Gastrocnemius medialis (tissue), 4 donors: ENCODE data around the gene TGFBRAP1. TPM values are rescaled to one million over a fixed set of nuclear protein-coding genes. Genes with fewer than 3 reads are reported as not detected.

Experiments
- ATAC-seq, 2 donors: fragments of 150-250 bp; one replicate each; pipeline ENCODE4 v1.9.1; 2016
- DNase-seq, 2 donors: peaks; one replicate each; pipeline ENCODE4 v3.0.0-alpha.2; 2019
- H3K27ac ChIP-seq, 4 donors: fragments of 200-600 bp; sonication (generic); 1 replicate in 1 of 4; 2 replicates in 3 of 4; pipeline ENCODE4 v1.5.1; 2016 to 2018; ENCODE audit warnings: mild to moderate bottlenecking in 2 of 4, moderate library complexity in 1 of 4
- H3K27me3 ChIP-seq, 3 donors: fragments of 200-600 bp; sonication (generic) in 2 of 3; 1 replicate in 1 of 3; 2 replicates in 2 of 3; pipeline versions ENCODE4 v1.5.1 to v1.6.0; 2016 to 2019; ENCODE audit warnings: mild to moderate bottlenecking in 1 of 3, moderate library complexity in 1 of 3
- H3K36me3 ChIP-seq, 2 donors: fragments of 200-600 bp; sonication (generic) in 1 of 2; one replicate each; pipeline ENCODE4 v1.5.1; 2017 to 2018
- H3K4me1 ChIP-seq, 2 donors: fragments of 200-600 bp; sonication (generic) in 1 of 2; one replicate each; pipeline ENCODE4 v1.5.1; 2016 to 2017; ENCODE audit warnings: mild to moderate bottlenecking in 2 of 2
- H3K4me3 ChIP-seq, 4 donors: fragments of 200-600 bp; sonication (generic) in 3 of 4; 1 replicate in 1 of 4; 2 replicates in 3 of 4; pipeline ENCODE4 v1.5.1; 2016 to 2019; ENCODE audit warnings: mild to moderate bottlenecking in 2 of 4
- H3K9me3 ChIP-seq, 3 donors: fragments of 200-600 bp; sonication (generic) in 2 of 3; 1 replicate in 1 of 3; 2 replicates in 2 of 3; pipeline ENCODE4 v1.5.1; 2016 to 2019
- CTCF ChIP-seq, 5 experiments: fragments of 450-650 bp in 3 of 5; fragments of 200-600 bp in 2 of 5; sonication (generic) in 2 of 5; IDR thresholded peaks in 4 of 5; conservative IDR thresholded peaks in 1 of 5; 1 replicate in 4 of 5; 2 replicates in 1 of 5; pipeline ENCODE4 v1.5.1; 2016 to 2019; ENCODE audit warnings: antibody characterized with exemption in 5 of 5, mild to moderate bottlenecking in 3 of 5, moderate library complexity in 3 of 5
- POLR2A ChIP-seq, 2 donors: fragments of 450-650 bp; IDR thresholded peaks; one replicate each; pipeline ENCODE4 v1.6.1; 2017; ENCODE audit warnings: antibody characterized with exemption in 2 of 2, mild to moderate bottlenecking in 2 of 2, moderate library complexity in 2 of 2
- in situ Hi-C, 4 donors: fragments of 200-750 bp; cut with MboI; loops; one replicate each; pipeline versions ENCODE4 v1.15.0 to v1.8.0; 2017; ENCODE audit warnings: low sequenced_read_pairs in 4 of 4
- intact Hi-C: fragments of 100-400 bp; cut with DNase I; formaldehyde crosslinking; loops from one replicate; pipeline ENCODE4 v1.15.1; 2023; ENCODE audit warnings: low total_unique reads
- total RNA-seq, 4 donors: library from RNA; depleted of rRNA; stranded (reverse); fragments of >200 nt; gene quantifications; one replicate each; pipeline versions ENCODE4 v1.1.0 to v1.2.3, GENCODE V29; 2016

TGFBRAP1 gene
- total RNA-seq, 4 donors from 2014 or later, result 19.7 to 28.9 (median 20.3) TPM

GRCh38 chr2:105368759-105369408, 39.3 kb upstream of the TGFBRAP1 start:
- Histone ChIP-seq H3K4me1 (peaks cover 26 to 32% of the 10 kb centered on the region in 2 donors), H3K27ac (no peak overlapping the region), H3K36me3 (peaks cover 0 to 20% of the 10 kb centered on the region in 2 donors), H3K9me3 (no peaks in the 10 kb centered on the region), H3K27me3 (no peaks in the 10 kb centered on the region), H3K4me3 (no peak overlapping the region)
- ATAC-seq, result no peak
- in situ Hi-C loops (loop anchor here in 1 of 4 donors (5.0 kb wide), 1 partner anchor 148 kb away; no protein-coding TSS in a partner anchor), intact Hi-C loops (loop anchor here (1.0 kb wide), 1 partner anchor 152 kb away; no protein-coding TSS in a partner anchor)
- DNase-seq, result no peak
- no peak for TF ChIP-seq CTCF (IDR thresholded peaks at IDR 0.05 in 4 of 5, conservative IDR thresholded peaks at IDR 0.05 in 1 of 5)

- no peaks in the 10 kb centered on the region for H3K27me3 ChIP-seq
- no peak for DNase-seq
- peaks cover 0 to 40% of the 10 kb centered on the region in 2 donors for H3K36me3 ChIP-seq
- intact Hi-C loops, result no loop called here
- no peak overlapping the region for H3K4me3 ChIP-seq
- H3K4me1 ChIP-seq, result peaks cover 7 to 15% of the 10 kb centered on the region in 2 donors
- ATAC-seq, result no peak
- H3K9me3 ChIP-seq, result no peaks in the 10 kb centered on the region
- TF ChIP-seq POLR2A (IDR thresholded peaks at IDR 0.05), result no peak
- no peak for TF ChIP-seq CTCF (IDR thresholded peaks at IDR 0.05 in 4 of 5, conservative IDR thresholded peaks at IDR 0.05 in 1 of 5)
- H3K27ac ChIP-seq, result no peak overlapping the region
- in situ Hi-C loops, result loop anchor here in 1 of 4 donors (5.0 kb wide), 1 partner anchor 152 kb away; no protein-coding TSS in a partner anchor
Measured at GRCh38 chr2:105365206-105365605, 35.7 kb upstream of the TGFBRAP1 start.

DNA sequence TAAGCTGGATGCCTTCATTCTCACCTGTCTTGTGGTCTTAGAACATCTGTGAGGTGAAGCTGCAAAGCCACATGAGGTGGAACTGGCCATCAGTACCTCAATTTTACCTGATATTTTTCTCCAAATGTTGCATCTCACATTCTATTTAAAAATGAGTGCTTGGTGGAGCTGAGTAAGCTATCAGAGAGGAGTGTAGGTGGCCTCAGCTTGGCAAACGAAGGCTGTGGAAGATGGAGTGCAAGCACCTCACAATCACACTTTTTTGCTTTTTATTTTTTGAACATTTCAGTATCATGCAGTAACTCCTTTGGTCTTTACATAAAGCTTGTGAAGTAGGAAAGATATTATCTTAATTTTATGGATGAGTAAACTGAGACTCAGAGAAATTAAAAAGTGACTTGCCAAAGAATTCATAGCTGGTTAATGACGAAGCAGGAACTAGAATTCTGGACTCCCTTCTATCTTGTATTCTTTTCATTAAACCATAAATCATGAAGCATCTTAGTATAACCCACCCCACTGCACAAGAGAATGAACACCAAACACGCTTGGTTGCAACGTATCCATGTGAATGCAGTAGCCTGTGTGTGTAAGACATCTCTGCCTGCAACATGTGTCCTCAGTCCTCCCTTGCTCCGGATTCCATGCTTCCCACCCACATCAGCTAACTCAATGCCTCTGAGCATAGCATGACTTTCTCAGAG, 35.1 kb upstream of the TGFBRAP1 start:
- Histone ChIP-seq H3K4me1 (peaks cover 4 to 13% of the 10 kb centered on the region in 2 donors), H3K27me3 (no peaks in the 10 kb centered on the region), H3K36me3 (peaks cover 0 to 40% of the 10 kb centered on the region in 2 donors), H3K9me3 (no peaks in the 10 kb centered on the region), H3K4me3 (no peak overlapping the region), H3K27ac (no peak overlapping the region)
- in situ Hi-C loops (loop anchor here in 1 of 4 donors (5.0 kb wide), 1 partner anchor 153 kb away; no protein-coding TSS in a partner anchor), intact Hi-C loops (no loop called here)
- no peak for TF ChIP-seq POLR2A (IDR thresholded peaks at IDR 0.05)
- no peak for TF ChIP-seq CTCF (IDR thresholded peaks at IDR 0.05 in 4 of 5, conservative IDR thresholded peaks at IDR 0.05 in 1 of 5)
- ATAC-seq (no peak), DNase-seq (no peak)

- DNase-seq (no peak), ATAC-seq (peak in 1 of 2 donors; percentile 66)
- H3K27me3 ChIP-seq, result no peaks in the 10 kb centered on the region
- TF ChIP-seq CTCF (IDR thresholded peaks at IDR 0.05 in 4 of 5, conservative IDR thresholded peaks at IDR 0.05 in 1 of 5), result no peak
- no peak for TF ChIP-seq POLR2A (IDR thresholded peaks at IDR 0.05)
- peaks cover 0 to 40% of the 10 kb centered on the region in 2 donors for H3K36me3 ChIP-seq
- no peak overlapping the region for H3K4me3 ChIP-seq
- in situ Hi-C loops, result no loop called here
- H3K4me1 ChIP-seq, result peaks cover 0 to 12% of the 10 kb centered on the region in 2 donors
- intact Hi-C loops, result no loop called here
- H3K9me3 ChIP-seq, result no peaks in the 10 kb centered on the region
- peak overlapping the region in 2 of 4 donors; percentile 25 to 44 for H3K27ac ChIP-seq
Measured at GRCh38 chr2:105362862-105363591, 33.5 kb upstream of the TGFBRAP1 start.
